ENCODE results near the gene GAL3ST2.

DNA sequence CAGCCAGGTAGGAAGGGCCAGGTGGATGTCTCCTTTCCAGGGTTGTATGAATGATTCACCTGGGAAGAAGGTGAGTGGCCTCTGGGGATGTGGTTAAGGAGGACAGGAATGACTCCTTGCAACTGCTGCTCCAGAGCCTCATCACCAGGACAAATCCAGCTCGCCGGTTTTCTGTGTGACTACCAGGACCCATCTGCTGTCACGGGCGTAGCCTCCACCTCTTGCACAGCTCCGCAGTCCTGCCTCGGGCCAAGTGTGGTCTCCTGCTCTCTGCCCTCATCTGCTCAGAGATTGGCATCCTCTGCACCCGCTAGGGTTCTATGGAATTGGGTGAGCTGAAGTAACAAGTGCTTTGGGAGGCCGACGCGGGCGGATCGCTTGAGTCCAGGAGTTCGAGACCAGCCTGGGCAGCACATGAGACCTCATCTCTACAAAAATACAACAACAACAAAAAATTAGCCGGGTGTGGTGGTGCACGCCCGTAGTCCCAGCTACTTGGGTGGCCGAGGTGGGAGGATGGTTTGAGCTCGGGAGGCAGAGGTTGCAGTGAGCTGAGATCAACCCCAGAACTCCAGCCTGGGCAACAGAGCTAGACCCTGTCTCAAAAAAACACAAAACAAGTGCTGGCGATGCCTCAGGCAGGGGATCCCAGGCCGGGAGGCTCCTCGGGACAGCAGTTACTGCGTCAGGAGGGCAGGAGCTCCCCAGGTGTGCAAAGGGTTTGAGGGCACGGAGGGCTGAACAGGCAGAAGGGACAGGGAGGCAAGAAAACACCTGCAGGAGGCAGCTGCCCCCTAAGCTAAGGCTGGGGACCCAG is 43.0 kb upstream of the GAL3ST2 start:
- TF ChIP-seq, protein P1, sequence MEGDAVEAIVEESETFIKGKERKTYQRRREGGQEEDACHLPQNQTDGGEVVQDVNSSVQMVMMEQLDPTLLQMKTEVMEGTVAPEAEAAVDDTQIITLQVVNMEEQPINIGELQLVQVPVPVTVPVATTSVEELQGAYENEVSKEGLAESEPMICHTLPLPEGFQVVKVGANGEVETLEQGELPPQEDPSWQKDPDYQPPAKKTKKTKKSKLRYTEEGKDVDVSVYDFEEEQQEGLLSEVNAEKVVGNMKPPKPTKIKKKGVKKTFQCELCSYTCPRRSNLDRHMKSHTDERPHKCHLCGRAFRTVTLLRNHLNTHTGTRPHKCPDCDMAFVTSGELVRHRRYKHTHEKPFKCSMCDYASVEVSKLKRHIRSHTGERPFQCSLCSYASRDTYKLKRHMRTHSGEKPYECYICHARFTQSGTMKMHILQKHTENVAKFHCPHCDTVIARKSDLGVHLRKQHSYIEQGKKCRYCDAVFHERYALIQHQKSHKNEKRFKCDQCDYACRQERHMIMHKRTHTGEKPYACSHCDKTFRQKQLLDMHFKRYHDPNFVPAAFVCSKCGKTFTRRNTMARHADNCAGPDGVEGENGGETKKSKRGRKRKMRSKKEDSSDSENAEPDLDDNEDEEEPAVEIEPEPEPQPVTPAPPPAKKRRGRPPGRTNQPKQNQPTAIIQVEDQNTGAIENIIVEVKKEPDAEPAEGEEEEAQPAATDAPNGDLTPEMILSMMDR (conservative IDR thresholded peaks at IDR 0.05; ENCODE audit: low read length), result no peak
- no peak for TF ChIP-seq EZH2phosphoT487 (IDR thresholded peaks at IDR 0.05; ENCODE audit: borderline replicate concordance, low read depth, low read length)
